Brain pericyte (primary cell): ENCODE data around the gene DBNL.

ENCODE experiments used
- DNase-seq: peaks from one replicate; pipeline ENCODE4 v3.0.0-alpha.2; 2012; ENCODE audit warnings: low read depth, low spot score

Gene DBNL

GRCh38 chr7:44109991-44110390 lies 65.5 kb downstream of the DBNL start:
- DNase-seq: no peak

GRCh38 chr7:44110719-44111635 lies 66.5 kb downstream of the DBNL start:
- no peak for DNase-seq
